Measurements from ENCODE around the gene PACRG. TPM values are rescaled to one million over a fixed set of nuclear protein-coding genes. Genes with fewer than 3 reads are reported as not detected.

Gene PACRG
- total RNA-seq, 4 donors from 2014 or later, result 0.95 to 1.3 TPM; not detected in 2

- Histone ChIP-seq H3K27ac (no peak overlapping the region), H3K4me1 (no peaks in the 10 kb centered on the region), H3K4me3 (no peak overlapping the region), H3K36me3 (no peaks in the 10 kb centered on the region), H3K9me3 (no peaks in the 10 kb centered on the region), H3K27me3 (no peaks in the 10 kb centered on the region)
- DNase-seq, result no peak
- intact Hi-C loops (cut with DNase I), result no loop called here
- TF ChIP-seq, protein P1, sequence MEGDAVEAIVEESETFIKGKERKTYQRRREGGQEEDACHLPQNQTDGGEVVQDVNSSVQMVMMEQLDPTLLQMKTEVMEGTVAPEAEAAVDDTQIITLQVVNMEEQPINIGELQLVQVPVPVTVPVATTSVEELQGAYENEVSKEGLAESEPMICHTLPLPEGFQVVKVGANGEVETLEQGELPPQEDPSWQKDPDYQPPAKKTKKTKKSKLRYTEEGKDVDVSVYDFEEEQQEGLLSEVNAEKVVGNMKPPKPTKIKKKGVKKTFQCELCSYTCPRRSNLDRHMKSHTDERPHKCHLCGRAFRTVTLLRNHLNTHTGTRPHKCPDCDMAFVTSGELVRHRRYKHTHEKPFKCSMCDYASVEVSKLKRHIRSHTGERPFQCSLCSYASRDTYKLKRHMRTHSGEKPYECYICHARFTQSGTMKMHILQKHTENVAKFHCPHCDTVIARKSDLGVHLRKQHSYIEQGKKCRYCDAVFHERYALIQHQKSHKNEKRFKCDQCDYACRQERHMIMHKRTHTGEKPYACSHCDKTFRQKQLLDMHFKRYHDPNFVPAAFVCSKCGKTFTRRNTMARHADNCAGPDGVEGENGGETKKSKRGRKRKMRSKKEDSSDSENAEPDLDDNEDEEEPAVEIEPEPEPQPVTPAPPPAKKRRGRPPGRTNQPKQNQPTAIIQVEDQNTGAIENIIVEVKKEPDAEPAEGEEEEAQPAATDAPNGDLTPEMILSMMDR (IDR thresholded peaks at IDR 0.05), result no peak
- TF ChIP-seq POLR2A (IDR thresholded peaks at IDR 0.05), result no peak
- 71 to 75% methylated on average over 1 of the region's 1 CpG for WGBS, 2 donors
Measured at GRCh38 chr6:162871966-162872365, 144.2 kb downstream of the PACRG start.

DNA sequence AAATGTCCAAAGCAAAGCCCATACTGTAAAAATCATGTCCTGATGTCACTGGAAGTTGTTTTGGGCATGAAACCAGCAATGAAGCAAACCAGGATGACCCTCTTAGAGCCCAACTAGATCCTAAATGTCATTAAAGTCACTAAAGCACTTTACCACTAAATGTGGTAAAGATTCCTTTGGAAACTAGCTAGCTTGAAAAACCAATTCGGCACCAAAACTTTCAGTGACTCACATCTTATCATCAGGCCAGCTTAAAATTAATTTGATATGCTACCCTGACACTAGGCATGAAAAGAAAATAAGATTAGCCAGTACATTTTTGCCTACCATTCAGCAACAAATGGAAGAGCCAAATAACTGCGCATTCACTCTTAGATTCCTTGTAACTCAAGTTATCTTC is 145.8 kb downstream of the PACRG start:
- no peak for DNase-seq
- H3K27ac ChIP-seq, result no peak overlapping the region
- 78 to 88% methylated on average over 2 of the region's 2 CpGs for WGBS, 2 donors

DNA sequence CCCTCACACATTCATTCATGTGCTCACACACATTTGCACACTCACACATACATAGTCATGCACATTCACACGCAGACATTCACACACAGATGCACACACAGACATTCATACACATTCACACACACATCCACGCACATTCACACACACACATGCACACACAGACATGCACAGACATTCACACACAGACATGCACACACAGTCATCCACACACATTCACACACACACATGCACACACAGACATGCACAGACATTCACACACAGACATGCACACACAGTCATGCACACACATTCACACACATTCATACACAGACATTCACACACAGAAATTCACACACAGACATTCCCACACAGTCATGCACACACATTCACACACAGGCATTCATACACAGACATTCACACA is 147.3 kb downstream of the PACRG start:
- intact Hi-C loops (cut with DNase I), result no loop called here
- 83 to 90% methylated on average over 2 of the region's 2 CpGs for WGBS, 2 donors
- TF ChIP-seq POLR2A (IDR thresholded peaks at IDR 0.05), result no peak
- TF ChIP-seq, protein P1 (IDR thresholded peaks at IDR 0.05), result no peak
- H3K9me3 ChIP-seq, result no peaks in the 10 kb centered on the region
- no peaks in the 10 kb centered on the region for H3K36me3 ChIP-seq
- H3K27me3 ChIP-seq, result no peaks in the 10 kb centered on the region
- H3K4me3 ChIP-seq, result no peak overlapping the region
- no peak for DNase-seq
- H3K27ac ChIP-seq, result no peak overlapping the region
- H3K4me1 ChIP-seq, result no peaks in the 10 kb centered on the region

More for the DNA sequence above, 145.8 kb downstream of the PACRG start:
- H3K4me3 ChIP-seq, result no peak overlapping the region
- H3K27me3 ChIP-seq, result no peaks in the 10 kb centered on the region
- intact Hi-C loops (cut with DNase I), result no loop called here
- TF ChIP-seq, protein P1 (IDR thresholded peaks at IDR 0.05), result no peak
- H3K36me3 ChIP-seq, result no peaks in the 10 kb centered on the region
- no peaks in the 10 kb centered on the region for H3K9me3 ChIP-seq
- no peaks in the 10 kb centered on the region for H3K4me1 ChIP-seq

DNA sequence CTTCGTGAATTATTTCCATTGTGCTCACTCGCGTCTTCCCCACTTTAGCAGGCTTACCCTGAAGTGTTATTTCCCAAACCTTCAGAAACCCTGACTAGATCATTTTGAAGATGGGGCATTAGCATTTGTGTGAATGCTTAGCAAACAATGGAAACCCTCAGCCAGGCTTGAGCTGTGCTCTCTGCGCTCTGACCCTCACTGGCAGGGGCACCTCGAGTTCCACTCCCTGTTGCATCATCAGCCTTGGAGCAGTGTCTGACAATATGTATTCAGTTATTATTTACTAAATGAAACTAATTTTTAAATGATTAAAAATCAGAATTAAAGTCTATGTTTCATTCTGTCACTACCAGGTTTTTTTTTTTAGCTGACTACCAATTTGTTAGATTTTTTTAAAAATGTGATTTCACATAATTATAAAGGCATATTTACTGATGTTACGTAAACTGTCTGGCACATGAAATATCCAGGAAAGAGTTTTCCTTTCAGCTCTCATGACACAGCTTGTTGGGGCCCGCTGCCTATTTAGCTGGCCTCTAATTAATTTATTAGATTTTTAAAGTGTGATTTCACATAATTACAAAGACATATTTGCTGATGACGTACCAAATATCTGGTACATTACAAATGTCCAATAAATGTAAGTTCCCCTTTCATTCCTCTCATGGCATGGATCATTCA is 155.2 kb downstream of the PACRG start:
- DNase-seq, result no peak
- intact Hi-C loops (cut with DNase I), result no loop called here
- Histone ChIP-seq H3K4me1 (no peaks in the 10 kb centered on the region), H3K9me3 (no peaks in the 10 kb centered on the region), H3K4me3 (no peak overlapping the region), H3K27ac (no peak overlapping the region), H3K27me3 (no peaks in the 10 kb centered on the region), H3K36me3 (no peaks in the 10 kb centered on the region)
- WGBS, 2 donors, result 51 to 60% methylated on average over 8 of the region's 8 CpGs
- TF ChIP-seq, protein P1 (IDR thresholded peaks at IDR 0.05), result no peak
- TF ChIP-seq POLR2A (IDR thresholded peaks at IDR 0.05), result no peak

DNA sequence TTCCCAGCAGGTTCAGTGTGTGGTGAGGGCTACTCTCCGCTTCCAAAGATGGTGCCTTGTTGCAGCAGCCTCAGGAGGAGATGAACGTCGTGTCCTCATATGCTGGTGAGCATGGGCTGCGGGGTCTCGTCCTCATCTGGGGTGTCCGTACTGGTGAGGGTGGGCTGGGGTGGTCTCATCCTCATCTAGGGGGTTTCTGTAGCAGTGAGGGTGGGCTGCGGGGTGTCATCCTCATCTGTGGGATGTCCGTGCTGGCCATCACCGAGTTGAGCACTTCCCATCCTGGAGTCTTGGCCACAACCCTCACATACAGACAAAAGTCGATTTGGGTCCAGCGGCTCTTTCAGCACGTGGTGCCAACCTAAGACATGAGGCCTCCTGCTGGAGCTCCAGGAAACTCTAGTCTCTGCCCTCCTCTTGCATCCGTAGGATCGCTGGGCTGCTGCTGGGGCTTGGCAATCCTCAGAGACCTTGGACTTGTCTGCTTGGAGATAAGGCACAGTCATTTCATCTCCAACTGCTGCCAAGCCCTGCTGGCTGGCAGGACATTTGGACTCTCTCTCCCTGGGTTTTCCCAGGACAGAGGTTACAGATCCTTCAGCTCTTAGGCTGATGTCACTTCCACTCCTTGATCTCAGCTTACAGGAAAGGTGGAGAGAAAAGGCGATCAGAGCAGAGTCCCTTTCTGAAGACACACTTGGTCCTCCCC is 160.4 kb downstream of the PACRG start:
- 60 to 77% methylated on average over 1 to 7 of the region's 15 CpGs for WGBS, 2 donors
- H3K9me3 ChIP-seq, result no peaks in the 10 kb centered on the region
- H3K27me3 ChIP-seq, result no peaks in the 10 kb centered on the region
- TF ChIP-seq, protein P1 (IDR thresholded peaks at IDR 0.05), result no peak
- no peak for TF ChIP-seq POLR2A (IDR thresholded peaks at IDR 0.05)
- no peaks in the 10 kb centered on the region for H3K36me3 ChIP-seq
- H3K27ac ChIP-seq, result no peak overlapping the region
- H3K4me1 ChIP-seq, result no peaks in the 10 kb centered on the region
- intact Hi-C loops (cut with DNase I), result no loop called here
- DNase-seq, result no peak
- H3K4me3 ChIP-seq, result no peak overlapping the region
